ENCODE data around the gene MAPRE3. TPM values are rescaled to one million over a fixed set of nuclear protein-coding genes. Genes with fewer than 3 reads are reported as not detected.

The MAPRE3 gene
- total and polyA plus RNA-seq, 9 of the 15 experiments (the other 6 are each of a cell fraction or from before 2014, with no cell fraction given): 0.70 to 43.2 (median 12.6) TPM

DNA sequence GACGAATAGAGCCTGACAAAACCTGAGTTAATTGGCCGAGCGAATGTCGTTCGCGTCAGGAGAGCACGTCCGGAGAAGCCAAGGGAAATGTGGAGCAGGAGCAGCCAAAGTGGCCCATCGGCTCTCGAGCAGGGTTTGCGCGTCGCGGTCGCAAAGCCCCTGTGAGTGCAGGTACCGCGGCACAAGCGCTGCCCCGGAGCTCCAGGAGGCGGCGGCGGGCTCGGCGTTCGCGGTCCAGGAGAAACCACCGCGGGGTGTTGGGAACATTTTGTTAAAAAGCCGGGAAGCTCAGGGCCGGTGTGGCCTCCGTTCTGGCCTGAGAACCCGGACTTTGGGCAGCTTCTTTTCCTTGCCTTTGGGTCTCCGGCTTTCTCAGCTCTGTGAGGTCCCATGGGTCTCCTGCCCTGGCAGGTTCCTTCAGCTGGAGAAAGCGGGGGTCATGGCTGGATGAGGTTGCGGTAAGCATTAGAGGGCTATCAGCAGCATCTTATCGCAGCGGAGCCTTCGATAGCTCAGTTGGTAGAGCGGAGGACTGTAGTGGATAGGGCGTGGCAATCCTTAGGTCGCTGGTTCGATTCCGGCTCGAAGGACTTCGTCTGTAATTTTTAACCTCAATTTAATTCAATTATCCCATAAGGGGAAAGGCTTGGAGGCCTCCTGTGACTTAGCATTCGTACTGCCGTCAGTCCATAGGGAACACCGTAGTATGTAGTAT is 80.0 kb downstream of the MAPRE3 start (continued):
- TF ChIP-seq, protein P1, sequence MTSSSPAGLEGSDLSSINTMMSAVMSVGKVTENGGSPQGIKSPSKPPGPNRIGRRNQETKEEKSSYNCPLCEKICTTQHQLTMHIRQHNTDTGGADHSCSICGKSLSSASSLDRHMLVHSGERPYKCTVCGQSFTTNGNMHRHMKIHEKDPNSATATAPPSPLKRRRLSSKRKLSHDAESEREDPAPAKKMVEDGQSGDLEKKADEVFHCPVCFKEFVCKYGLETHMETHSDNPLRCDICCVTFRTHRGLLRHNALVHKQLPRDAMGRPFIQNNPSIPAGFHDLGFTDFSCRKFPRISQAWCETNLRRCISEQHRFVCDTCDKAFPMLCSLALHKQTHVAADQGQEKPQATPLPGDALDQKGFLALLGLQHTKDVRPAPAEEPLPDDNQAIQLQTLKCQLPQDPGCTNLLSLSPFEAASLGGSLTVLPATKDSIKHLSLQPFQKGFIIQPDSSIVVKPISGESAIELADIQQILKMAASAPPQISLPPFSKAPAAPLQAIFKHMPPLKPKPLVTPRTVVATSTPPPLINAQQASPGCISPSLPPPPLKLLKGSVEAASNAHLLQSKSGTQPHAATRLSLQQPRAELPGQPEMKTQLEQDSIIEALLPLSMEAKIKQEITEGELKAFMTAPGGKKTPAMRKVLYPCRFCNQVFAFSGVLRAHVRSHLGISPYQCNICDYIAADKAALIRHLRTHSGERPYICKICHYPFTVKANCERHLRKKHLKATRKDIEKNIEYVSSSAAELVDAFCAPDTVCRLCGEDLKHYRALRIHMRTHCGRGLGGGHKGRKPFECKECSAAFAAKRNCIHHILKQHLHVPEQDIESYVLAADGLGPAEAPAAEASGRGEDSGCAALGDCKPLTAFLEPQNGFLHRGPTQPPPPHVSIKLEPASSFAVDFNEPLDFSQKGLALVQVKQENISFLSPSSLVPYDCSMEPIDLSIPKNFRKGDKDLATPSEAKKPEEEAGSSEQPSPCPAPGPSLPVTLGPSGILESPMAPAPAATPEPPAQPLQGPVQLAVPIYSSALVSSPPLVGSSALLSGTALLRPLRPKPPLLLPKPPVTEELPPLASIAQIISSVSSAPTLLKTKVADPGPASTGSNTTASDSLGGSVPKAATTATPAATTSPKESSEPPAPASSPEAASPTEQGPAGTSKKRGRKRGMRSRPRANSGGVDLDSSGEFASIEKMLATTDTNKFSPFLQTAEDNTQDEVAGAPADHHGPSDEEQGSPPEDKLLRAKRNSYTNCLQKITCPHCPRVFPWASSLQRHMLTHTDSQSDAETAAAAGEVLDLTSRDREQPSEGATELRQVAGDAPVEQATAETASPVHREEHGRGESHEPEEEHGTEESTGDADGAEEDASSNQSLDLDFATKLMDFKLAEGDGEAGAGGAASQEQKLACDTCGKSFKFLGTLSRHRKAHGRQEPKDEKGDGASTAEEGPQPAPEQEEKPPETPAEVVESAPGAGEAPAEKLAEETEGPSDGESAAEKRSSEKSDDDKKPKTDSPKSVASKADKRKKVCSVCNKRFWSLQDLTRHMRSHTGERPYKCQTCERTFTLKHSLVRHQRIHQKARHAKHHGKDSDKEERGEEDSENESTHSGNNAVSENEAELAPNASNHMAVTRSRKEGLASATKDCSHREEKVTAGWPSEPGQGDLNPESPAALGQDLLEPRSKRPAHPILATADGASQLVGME (CRISPR knock-in tag; IDR thresholded peaks at IDR 0.05): no peak
- TF ChIP-seq ZNF212 (CRISPR knock-in tag; IDR thresholded peaks at IDR 0.05): no peak
- TF ChIP-seq NFE2 (IDR thresholded peaks at IDR 0.05; ENCODE audit: low read depth): peak; percentile 54; the same call in 1 of the 2 replicates
- no peak; the same call in 1 of the 2 replicates for TF ChIP-seq ZNF24 (IDR thresholded peaks at IDR 0.05)
- TF ChIP-seq ZNF197 (CRISPR knock-in tag; IDR thresholded peaks at IDR 0.05; ENCODE audit: low read depth): no peak
- TF ChIP-seq BHLHE40 (IDR thresholded peaks at IDR 0.05; ENCODE audit: low read length): no peak
- no peak for TF ChIP-seq TAL1 (IDR thresholded peaks at IDR 0.05)
- no peak for TF ChIP-seq TAF9B (IDR thresholded peaks at IDR 0.05; ENCODE audit: partially characterized antibody)
- no peak for TF ChIP-seq NCOA4 (IDR thresholded peaks at IDR 0.05; ENCODE audit: partially characterized antibody)
- peak; percentile 25; the same call in 1 of the 2 replicates for TF ChIP-seq MAFF (IDR thresholded peaks at IDR 0.05; ENCODE audit: low read length)
- no peak for TF ChIP-seq ZNF695 (CRISPR knock-in tag; IDR thresholded peaks at IDR 0.05)
- TF ChIP-seq KLF6 (CRISPR knock-in tag; IDR thresholded peaks at IDR 0.05; ENCODE audit: borderline replicate concordance): peak; percentile 81; the same call in 1 of the 2 replicates
- TF ChIP-seq ZKSCAN1 (IDR thresholded peaks at IDR 0.05; ENCODE audit: low read depth, low read length): 0 out of 2 replicates have a peak, but pooled peaks have one; percentile 26
- TF ChIP-seq ZNF140 (CRISPR knock-in tag; IDR thresholded peaks at IDR 0.05): no peak
- no peak for TF ChIP-seq FOXM1 (IDR thresholded peaks at IDR 0.05; ENCODE audit: low read depth)
- 0 out of 2 replicates have a peak, but pooled peaks have one; percentile 45 for TF ChIP-seq FOXM1 (CRISPR knock-in tag; IDR thresholded peaks at IDR 0.05; ENCODE audit: low read depth)
- TF ChIP-seq, protein P2, sequence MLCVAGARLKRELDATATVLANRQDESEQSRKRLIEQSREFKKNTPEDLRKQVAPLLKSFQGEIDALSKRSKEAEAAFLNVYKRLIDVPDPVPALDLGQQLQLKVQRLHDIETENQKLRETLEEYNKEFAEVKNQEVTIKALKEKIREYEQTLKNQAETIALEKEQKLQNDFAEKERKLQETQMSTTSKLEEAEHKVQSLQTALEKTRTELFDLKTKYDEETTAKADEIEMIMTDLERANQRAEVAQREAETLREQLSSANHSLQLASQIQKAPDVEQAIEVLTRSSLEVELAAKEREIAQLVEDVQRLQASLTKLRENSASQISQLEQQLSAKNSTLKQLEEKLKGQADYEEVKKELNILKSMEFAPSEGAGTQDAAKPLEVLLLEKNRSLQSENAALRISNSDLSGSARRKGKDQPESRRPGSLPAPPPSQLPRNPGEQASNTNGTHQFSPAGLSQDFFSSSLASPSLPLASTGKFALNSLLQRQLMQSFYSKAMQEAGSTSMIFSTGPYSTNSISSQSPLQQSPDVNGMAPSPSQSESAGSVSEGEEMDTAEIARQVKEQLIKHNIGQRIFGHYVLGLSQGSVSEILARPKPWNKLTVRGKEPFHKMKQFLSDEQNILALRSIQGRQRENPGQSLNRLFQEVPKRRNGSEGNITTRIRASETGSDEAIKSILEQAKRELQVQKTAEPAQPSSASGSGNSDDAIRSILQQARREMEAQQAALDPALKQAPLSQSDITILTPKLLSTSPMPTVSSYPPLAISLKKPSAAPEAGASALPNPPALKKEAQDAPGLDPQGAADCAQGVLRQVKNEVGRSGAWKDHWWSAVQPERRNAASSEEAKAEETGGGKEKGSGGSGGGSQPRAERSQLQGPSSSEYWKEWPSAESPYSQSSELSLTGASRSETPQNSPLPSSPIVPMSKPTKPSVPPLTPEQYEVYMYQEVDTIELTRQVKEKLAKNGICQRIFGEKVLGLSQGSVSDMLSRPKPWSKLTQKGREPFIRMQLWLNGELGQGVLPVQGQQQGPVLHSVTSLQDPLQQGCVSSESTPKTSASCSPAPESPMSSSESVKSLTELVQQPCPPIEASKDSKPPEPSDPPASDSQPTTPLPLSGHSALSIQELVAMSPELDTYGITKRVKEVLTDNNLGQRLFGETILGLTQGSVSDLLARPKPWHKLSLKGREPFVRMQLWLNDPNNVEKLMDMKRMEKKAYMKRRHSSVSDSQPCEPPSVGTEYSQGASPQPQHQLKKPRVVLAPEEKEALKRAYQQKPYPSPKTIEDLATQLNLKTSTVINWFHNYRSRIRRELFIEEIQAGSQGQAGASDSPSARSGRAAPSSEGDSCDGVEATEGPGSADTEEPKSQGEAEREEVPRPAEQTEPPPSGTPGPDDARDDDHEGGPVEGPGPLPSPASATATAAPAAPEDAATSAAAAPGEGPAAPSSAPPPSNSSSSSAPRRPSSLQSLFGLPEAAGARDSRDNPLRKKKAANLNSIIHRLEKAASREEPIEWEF (CRISPR knock-in tag; IDR thresholded peaks at IDR 0.05): no peak
- no peak for TF ChIP-seq BCL6 (CRISPR knock-in tag; IDR thresholded peaks at IDR 0.05)
- peak; percentile 99 for TF ChIP-seq KLF1 (tag; IDR thresholded peaks at IDR 0.05)

Measured in K562 (cell line).